Fibroblast of skin of abdomen (primary cell): Measurements from ENCODE around the gene URI1.
"Not testable (repeated sequence)": the region's sequence is repeated elsewhere in the genome, so short reads cannot be mapped to it uniquely, and the experiment has no call there.

Experiments
- DNase-seq: peaks from one replicate; pipeline ENCODE4 v3.0.0-alpha.2; 2013

Gene URI1

DNA sequence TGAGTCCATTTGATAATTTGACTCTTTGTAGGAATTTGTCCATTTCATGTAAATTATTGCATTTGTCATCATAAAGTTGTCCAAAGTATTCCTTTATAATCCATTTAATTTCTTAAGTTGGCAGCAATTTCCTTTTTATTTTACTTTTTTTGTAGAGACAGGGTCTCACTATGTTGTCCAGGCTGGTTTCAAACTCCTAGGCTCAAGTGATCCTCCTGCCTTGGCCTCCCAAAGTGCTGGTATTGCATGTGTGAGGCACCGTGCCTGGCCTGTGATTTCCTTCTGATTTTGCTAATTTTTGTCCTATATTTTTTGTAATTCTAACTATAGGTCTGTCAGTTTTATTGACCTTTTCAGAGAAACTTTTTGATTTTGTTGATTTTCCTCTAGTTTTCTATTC is 84.9 kb downstream of the URI1 start:
- no peak for DNase-seq

DNA sequence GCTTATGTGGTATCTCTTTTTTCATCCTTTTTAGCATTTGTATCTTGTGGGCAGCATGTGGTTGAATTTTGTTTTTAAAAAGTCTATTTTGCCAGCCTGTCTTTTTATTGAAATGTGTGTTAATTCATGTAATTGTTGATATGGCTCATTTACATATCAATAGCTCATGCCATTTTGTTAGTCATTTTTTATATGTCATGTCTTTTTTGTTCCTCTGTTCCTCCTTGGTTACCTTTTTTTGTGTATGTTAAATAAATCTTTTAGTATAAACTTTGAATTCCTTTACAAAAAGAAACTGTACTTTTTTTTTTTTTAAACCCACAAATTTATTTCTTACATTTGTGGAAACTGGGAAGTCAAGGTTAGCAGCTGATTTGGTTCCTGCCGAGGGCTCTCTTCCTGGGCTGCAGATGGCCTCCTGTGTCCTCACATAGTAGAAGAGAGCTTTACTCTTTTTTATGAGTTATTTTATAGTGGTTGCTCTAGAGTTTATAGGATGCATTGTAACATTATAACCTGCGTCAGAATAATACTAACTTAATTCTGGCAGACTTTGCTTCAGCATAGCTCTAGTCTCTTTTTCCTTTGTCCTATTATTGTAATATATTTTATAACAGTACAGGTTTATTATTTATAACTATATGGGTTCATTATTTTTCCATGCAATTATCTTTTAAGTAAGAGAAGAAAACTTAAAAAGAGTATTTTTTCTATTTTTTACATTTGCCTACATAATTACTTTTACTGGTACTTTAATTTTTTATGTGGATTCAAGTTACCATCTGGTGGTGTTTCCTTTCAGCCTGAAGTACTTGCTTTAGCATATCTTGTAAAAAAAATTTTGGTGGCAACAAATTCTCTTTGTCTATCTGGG is 86.3 kb downstream of the URI1 start:
- no peak for DNase-seq

DNA sequence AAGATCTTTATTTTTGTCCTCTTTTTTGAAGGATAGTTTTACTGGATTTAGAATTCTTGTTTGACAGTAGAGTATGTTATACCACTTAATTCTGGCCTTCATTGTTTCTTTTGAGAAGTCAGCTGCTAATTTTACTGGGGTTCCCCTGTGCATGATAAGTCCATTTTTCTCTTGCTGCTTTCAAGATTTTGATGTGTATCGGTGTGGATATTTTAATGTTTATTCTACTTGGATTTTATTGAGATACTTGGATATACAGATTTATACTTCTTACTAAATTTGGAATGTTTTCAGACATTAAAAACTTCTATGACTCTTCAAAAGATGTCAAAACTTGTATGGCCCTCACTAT is 86.9 kb downstream of the URI1 start:
- no peak for DNase-seq

DNA sequence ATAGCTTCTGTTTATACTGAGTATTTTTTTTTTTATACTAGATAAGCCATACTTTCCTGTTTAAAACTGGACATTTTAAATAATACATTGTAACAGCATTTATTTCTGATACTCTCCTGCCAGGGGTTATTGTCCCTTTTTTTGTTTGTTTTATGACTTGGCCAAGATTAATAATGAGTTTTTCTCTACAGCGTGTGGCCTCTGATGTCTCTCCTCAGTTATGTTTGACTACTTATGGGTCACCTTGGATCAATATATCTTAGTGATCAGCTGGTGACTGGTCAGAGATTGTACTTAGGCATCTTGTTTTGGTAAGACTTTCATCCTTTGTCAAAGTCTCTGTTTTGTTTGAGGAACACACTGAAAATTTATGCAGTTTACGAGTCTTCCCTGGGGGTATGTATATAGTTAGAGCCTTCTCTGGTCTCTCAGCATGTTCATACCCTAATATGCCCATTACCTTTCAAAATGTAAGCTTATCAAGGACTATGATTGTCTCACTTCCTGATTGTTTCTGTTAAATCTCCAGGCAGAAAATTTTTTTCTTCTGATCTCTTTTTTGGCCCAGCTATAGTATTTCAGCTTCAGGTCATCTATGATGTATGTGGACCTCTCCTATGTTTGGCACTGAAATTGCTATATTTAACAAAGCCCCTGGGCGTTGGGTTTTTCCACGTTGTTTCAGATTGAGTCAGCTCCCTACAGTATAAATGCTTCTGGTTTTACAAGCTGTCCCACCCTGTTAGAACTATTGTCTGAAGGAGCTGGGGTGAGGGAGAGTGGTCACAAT is 87.9 kb downstream of the URI1 start:
- peak; percentile 46 for DNase-seq

DNA sequence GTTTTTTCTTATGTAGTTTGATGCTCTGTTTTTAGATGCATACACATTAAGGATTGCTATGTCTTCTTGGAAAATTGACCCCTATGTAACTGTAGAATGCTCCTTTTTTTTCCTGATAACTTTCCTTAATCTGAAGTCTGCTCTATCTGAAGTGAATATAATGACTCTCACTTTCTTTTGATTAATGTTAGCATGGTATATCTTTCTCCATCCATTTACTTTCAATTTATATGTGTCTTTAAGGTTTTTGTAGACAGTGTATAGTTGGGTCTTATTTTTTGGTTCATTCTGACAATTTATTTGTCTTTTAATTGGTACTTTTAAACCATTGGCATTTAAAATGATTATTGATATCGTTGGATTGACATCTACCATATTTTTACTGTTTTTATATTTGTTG is 92.3 kb downstream of the URI1 start:
- no peak for DNase-seq

DNA sequence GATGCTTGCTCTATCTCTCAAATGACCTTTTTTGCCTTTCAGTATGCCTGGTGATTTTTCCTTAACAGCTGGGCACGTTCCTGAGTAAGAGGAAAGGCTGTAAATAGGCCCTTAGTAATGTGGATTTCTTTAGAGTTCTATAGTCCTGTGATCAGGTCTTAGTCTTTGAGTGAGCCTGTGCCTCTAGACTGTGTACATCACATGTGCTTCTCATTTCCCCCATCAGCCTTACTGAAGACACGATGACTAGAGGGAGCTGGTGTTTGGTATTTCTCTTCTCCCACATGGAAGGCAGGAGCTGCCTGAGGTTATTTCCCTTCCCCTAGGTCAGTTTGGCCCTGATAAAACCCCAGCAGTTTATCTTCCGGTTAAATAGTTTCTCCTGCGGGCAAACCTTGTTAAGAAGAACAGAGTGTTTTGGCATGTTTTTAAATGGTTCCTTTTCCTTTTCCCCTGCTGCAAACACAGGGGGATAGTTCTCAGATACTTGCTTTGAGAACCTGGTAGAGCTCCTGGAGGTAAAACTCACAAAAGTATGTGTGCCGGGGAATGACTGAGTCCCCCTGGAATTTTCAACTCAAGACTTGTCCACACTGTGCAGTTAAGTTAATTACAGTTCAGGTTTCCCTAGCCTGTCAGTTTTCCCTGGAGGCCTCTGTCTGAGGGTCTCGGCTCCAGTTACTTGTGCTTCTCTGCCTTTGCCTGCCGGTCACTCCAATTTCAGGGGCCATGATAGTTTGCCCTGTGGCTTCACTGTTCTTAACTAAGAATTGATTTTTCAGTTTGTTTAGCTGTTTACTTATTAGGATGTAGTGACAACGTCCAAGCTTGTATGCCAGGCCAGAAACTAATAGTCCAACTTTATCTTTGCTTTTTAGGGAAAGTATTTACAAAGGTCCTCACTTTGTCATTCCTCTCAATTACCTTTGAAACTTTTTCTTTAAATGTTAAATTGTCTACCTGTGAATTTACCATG is 94.4 kb downstream of the URI1 start:
- DNase-seq = peak; percentile 57

DNA sequence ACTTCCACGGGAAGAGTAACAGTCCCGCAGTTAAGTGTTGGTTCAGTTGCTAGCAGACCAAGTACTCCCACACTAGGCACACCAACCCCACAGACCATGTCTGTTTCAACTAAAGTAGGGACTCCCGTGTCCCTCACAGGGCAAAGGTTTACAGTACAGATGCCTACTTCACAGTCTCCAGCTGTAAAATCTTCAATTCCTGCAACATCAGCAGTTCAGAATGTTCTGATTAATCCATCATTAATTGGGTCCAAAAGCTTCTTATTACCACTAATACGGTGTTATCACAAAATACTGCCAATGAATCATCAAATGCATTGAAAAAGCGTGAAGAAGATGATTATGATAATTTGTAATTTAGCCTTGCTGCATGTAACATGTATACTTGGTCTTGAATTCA is 95.8 kb downstream of the URI1 start:
- DNase-seq = no peak

DNA sequence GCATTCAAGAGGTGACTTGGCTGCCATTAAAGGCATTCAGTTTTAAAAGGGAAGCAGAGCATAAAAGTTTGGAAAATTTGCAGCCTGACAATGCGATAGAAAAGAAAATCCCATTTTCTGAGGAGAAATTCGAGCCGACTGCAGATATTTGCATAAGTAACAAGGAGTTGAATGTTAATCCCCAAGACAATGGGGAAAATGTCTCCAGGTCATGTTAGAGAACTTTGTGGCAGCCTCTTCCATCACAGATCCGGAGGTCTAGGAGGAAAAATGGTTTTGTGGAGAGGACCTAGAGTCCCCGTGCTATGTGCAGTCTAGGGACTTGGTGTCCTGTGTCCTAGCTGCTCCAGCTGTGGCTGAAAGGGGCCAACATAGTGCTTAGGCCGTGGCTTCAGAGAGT is 99.9 kb downstream of the URI1 start:
- not testable (repeated sequence) for DNase-seq

DNA sequence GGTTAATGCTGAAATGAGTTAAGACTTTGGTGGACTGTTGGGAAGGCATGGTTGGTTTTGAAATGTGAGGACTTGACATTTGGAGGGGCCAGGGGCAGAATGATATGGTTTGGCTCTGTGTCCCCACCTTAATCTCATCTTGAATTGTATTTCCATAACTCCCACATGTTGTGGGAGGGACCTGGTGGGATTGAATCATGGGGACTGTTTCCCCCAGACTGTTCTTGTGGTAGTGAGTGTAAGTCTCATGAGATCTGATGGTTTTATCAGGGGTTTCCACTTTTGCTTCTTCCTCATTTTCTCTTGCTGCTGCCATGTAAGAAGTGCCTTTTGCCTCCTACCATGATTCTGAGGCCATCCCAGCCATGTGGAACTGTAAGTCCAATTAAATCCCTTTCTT is 101.0 kb downstream of the URI1 start:
- DNase-seq = not testable (repeated sequence)

DNA sequence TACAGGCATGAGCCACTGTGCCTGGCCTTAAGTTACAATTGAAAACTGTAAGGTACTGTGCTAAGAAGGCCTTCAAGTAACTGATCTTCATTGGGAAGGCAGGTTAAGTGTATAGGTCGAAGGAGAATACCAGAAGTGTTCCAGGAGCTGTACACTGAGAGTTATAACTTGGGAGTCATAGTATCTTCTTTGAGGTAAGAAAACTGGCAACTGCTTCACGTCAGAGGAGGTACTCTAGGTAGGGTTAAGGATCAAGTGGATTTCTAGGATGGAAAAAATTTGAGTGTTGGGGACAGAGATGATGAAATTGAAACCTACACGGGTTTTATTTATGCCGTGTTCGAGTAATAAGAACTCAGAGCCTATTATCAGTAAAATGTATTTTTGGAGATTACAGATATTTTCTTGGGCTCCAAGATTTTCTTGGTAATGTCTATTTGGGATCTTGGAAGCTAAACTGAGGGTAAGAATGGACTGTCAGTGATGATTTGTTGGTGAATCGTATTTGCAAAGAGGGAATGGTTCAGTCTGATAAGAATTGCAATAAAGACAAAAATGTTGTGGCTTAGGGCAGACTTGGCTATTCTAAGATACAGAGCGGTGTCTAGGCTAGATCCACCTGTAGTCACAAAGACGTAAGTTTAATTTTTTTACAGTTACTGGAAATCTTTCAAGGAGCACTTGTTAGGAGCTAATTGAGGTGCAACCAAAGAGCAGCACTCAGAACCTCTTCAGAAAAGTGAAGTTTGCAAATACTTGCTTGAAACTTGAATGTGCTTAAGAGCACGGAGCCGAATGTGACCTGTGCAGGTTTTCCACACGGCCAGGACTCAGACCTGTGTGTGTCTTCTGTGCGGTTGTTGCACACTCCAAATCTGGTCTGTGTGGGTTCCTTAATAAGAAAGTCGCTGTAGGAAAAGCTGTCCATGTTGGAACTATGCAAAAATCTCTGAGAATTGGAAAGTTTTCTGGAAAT is 102.5 kb downstream of the URI1 start:
- no peak for DNase-seq

DNA sequence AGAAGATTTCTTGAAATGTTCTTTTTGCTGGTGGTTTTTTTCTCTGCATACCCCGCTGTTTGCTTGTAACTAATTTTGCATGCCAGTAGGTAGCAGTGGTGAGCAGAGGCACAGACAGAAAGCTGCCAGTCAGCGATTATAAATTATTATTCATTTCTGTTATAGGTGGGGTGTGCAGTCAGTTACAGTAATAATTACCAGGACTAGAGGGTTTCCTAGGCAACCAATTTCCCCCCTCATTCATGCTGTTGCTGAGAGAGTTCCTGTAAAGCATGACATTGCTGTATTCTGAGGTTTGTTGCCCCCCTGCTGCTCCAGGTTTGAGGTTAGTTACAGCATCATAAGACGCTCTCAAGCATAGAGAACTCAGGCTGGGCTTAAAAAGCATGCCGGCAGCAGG is 104.5 kb downstream of the URI1 start:
- DNase-seq = peak; percentile 5

DNA sequence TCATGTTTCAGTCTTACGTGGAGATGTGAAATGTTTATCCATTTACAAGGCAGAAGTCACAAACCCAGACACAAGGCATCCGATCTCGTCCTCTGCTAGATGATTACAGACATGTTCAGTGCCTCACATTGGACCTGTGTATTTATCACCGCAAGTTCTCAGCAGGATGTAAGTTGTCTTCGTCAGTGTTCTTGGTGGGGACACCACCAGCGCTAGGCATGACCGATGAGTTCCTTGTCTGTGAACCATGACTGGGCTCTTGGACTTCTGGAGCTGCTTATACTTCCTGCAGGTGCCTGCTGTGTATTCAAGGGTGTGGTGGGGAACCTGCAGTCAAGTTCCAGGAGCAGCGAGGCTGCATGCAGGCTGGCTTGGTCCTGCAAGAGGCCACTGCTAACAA is 105.4 kb downstream of the URI1 start:
- DNase-seq = no peak

DNA sequence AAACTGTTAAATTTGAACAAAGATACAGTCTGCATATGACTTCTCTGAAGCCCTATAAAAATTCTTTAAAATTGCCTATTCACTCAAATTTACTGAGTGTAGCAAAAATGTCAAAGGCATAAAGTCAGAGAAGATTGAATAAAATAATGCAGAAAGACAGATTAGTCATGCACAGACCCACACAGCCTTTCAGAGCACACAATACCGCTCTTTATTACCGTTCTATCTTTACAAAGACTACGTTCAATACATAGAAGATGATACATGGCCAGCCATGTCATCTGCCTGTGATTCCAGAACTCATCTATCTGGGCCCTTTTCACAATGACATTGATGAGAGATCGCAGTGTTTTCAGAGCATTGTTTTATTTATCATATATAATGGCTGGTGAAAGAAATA is 107.2 kb downstream of the URI1 start:
- no peak for DNase-seq

DNA sequence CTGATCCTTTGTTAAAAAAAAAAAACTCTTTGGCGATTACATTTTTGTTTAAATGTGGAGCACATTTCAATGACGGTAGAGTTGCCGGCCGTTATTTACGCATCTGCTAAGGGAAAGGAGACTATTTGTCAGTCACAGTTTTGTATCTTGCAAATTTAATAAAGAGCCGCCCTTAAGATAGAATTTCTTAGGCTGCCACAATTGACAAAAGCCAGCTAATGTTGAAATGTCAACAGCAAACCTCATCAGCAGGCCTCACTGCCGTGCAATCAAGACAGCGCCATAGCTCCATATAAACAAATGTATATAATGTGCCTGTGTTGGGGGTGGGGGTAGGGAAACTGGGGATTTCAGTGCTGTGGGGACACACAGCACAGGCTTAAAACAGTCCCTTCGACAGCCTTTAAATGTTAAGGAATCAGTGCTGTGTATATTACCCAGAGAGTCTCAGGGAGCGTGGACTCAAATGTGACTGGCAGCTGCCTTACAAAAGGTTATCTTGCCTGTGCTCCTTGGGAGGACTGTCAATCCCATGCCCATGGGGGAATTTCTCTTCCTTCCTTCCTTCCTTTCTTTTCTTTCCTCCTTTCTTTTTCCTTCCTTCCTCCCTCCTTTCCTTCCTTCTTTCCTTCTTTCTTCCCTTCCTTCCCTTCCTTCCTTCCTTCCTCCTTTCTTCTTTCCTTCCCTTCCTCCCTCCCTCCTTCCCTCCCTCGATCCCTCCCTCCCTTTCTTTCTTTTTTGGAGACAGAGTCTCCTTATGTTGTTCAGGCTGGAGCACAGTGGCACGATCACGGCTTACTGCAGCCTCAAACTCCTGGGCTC is 108.0 kb downstream of the URI1 start:
- no peak for DNase-seq

DNA sequence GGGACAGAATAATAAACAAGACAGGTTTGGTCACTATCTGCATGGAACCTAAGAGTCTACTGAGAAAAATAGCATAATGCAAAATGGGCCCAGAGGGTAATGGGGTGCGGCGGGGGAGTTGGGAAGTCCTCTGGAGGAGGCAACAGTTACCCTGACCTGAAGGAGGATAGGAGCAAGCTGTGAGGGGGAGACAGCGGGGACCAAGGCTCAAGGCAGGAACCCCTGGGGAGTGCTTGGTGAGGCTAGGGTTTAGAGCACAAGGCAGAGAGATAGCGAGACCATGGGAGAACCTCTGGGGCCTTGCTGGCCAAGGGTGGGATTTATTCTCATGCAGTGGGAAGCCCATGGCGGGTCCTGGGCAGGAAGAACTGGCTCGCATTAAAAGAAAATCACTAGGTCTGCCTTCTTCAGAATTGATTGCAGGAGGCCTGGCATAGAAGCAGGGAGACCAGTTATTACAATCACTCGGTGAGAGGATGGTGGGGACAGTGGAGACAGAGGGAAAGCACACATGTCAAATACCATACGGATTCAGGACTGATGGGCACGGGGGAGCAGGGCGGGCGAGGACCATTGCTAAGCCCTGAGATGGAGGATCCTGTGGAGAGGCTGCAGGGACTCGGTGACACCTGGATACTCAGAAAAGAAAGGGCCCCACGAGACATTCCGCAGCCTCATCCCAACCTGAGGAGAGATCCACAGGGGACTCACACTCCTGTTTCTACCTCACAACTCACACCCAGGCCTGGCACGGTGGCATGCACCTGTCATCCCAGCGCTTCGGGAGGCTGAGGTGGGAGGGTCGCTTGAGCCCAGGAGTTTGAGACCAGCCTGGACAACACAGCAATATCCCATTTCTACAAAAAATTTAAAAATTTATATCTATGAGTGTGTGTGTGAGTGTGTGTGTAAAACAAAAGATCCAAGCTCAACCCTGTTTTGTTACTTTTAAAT is 110.4 kb downstream of the URI1 start:
- DNase-seq = no peak

DNA sequence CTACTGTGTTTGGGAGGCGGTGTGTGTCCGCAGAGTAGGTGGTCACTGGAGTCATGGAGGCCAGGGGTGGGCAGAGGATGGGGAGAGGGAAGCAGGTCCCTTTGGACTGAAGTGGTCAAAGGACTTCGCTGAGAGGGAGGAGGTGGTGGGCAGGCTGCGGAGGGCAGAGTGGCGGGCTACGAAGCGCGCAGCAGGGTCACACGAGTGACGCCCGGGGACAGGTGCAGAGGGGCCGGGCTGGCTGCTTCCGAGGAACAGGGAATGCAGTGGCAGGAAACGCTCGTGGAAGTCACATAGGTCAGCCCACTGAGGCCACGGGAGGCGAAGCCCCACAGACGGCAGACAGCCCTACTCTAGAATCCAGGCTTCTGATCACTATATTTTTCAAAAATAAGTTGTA is 111.5 kb downstream of the URI1 start:
- DNase-seq = no peak

DNA sequence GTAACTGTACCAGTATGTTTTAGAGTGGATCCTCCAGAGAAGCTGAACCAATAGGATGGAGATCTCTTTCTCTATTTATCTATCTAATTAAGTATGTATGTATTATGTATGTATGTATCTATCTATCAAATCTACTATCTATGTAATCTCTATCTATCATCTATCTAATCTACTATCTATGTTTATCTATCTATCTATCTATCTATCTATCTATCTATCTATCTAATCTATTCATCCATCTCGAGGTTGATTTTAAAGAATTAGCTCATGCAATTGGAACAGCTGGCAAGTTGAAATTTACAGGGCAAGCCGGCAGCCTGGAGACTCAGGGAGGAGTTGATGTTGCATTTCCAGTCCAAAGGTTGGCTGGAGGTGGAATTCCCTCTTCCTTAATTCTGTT is 112.2 kb downstream of the URI1 start:
- no peak for DNase-seq

DNA sequence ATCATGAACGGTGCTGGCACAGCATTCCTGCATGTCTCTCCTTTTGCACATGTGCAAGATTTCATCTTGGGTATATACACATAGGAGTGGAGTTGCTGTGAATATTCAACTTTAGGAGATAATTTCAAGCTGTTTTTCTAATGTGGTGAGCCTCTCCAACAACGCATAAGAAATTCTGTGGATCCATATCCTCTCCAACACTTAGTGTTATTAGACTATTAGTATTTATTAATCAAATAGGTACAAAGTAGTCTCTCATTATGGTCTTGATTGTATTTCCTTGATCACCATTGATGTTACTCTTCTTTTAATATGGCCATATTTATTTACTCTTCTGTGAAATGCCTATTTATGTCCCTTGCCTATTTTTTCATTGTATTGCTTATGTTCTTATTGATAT is 114.5 kb downstream of the URI1 start:
- DNase-seq = no peak

DNA sequence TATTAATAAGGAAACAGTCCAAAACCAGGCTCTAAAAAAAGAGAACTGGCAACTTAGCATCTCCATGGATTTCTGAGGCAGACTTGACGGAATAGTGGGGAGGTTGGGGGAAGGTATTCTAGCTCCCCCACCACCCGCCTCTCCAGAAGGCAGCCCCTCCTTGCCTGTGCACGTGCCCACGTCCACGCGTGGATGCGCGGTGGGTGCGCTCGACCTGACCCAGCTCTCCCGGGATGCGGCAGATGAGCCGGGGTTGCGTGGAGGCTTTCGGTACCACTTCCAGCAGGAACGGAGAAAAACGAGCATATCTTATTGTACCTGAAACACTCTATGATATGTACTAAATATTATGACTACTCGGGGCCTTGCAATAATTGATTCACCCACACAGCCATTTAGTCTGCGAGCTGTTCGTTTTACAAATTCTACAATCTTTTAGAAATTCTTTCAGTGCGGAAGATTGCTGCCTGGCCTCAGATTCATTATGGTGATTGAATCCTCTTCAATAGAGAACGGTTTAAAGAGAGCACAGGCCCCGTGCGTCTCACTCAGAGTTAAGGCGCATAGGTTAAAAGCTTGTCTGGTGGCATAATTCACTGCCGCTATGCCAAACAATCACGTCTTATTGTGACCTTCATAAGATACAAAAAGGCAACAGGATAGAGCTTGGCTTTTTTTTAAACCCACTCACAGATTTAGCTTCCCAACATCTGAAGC is 117.9 kb downstream of the URI1 start:
- DNase-seq = no peak
